Dermis microvascular lymphatic vessel endothelial cell (primary cell): ENCODE measurements around the gene SLC22A13. TPM values are rescaled to one million over a fixed set of nuclear protein-coding genes. Genes with fewer than 3 reads are reported as not detected.
A peak's percentile ranks its signal among the peaks of the same experiment; 100 is the strongest.
"Not testable (repeated sequence)": the region's sequence is repeated elsewhere in the genome, so short reads cannot be mapped to it uniquely, and the experiment has no call there.

Experiments
- DNase-seq, 2 donors: peaks; one replicate each; pipeline versions ENCODE4 v3.0.0 to v3.0.0-alpha.2; 2010; ENCODE audit warnings: low read depth in 2 of 2
- total RNA-seq: library from RNA; depleted of rRNA; stranded (reverse); fragments of >200 nt; gene quantifications from 2 replicates; pipeline ENCODE4 v1.2.1, GENCODE V29; 2014

Gene SLC22A13, protein sequence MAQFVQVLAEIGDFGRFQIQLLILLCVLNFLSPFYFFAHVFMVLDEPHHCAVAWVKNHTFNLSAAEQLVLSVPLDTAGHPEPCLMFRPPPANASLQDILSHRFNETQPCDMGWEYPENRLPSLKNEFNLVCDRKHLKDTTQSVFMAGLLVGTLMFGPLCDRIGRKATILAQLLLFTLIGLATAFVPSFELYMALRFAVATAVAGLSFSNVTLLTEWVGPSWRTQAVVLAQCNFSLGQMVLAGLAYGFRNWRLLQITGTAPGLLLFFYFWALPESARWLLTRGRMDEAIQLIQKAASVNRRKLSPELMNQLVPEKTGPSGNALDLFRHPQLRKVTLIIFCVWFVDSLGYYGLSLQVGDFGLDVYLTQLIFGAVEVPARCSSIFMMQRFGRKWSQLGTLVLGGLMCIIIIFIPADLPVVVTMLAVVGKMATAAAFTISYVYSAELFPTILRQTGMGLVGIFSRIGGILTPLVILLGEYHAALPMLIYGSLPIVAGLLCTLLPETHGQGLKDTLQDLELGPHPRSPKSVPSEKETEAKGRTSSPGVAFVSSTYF
- under 0.01 TPM in 2 replicates for total RNA-seq

DNA sequence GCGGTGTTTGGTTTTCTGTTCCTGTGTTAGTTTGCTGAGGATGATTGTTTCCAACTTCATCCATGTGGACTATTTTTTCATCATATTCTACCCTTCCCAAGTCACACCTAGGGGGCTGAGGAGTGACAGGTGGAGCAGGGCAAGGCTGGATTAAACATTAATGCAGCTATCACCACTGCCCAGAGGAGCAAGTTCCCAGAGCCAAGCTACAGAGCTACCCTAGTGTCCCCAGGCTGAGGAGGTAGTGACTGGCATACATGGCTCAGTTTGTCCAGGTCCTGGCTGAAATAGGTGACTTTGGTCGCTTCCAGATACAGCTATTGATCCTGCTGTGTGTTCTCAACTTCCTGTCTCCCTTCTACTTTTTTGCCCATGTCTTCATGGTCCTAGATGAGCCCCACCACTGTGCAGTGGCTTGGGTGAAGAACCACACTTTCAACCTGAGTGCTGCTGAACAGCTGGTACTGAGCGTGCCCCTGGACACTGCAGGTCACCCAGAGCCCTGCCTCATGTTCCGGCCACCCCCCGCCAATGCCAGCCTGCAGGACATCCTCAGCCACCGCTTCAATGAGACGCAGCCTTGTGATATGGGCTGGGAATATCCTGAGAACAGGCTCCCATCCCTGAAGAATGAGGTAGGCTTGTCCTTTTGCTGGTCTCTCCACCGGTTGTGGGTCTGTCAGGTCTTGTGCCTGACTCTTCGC, at the start of gene SLC22A13:
SLC22A13 (plus strand) TSS at position 209 of the 704 bp plus-strand sequence; CDS start at position 258, 49 bp downstream.
- DNase-seq: no peak

DNA sequence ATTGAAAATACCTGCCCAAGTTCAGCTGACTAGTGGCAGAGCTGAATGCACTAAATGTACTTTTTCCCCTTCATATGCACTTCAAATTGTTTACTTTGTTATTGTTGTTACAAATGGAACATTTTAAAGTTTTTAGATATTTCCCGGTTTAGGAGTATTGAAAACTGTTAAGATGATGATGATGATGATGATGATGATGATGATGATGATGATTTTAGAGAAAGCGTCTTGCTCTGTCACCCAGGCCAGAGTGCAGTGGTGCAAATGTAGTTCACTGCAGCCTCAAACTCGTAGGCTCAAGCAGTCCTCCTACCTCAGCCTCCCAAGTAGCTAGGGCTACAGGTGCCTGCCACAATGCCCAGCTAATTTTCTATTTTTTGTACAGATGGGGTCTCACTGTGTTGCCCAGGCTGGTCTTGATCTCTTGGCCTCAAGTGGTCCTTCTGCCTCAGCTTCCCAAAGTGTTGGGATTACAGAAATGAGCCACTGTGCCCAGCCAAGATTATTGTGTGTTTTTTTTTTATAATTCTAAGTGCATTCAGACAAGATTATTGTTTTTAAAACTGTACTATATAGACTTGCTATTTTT, 45.9 kb upstream of the SLC22A13 start:
- DNase-seq: no peak

DNA sequence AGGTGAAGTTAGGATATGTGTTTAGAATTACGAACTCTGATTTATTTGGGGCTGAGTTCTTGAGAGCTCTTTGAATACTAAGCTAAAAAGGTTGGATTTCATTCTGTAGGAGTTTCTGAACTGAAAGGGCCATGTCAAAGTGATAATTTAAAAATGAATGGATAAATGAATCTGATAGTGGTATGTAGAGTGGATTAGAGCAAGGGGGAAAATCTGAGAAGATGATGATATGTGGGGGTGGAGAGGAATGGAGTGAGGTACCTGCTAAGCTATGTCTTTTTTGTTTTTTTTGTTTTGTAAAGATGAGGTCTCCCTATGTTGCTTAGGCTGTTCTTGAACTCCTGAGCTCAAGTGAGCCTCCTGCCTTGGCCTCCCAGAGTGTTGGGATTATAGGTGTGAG, 44.6 kb upstream of the SLC22A13 start:
- no peak for DNase-seq

DNA sequence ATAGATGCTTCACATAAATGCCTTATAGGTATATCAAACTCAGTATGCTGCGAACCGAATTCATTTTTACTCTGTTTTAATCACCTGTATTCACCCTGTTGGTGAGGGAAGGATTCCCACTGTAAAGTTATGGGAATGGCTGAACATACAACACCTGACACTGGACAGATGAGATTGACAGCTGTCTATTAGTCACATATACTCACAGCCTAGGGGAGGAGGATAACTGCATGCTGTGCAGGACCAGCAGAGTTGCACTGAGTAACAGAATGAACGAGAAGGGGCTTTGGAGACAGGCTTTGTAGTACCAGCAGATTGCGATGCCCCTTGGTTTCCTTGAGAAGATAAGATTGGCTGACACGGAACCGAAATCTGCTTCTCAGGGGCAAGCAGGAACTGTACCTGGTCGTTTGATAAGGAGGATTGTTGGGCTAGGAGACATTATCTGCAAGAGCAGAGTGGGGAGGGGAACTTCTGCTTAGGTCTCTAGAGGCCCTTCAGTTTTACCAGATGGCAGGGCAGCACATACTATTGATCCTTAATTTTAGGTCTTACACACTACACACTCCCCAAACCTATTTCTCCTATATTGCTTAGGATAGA, 43.5 kb upstream of the SLC22A13 start:
- no peak for DNase-seq

DNA sequence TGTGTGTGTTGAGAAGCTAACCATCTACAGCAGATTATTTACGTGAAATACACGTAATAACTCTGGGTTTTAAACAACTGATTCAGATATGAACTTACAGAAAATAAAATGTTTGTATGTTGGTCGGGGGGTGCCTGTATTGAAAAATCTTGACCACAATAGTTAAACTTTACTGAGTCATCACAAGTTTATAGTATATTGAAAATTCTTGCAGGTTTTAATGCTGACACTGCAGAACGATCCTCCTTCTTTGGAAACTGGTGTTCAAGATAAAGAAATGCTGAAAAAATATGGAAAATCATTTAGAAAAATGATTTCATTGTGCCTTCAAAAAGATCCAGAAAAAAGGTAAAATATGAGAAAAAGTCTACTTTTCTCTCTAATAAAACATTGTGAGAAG, 41.3 kb upstream of the SLC22A13 start:
- no peak for DNase-seq

DNA sequence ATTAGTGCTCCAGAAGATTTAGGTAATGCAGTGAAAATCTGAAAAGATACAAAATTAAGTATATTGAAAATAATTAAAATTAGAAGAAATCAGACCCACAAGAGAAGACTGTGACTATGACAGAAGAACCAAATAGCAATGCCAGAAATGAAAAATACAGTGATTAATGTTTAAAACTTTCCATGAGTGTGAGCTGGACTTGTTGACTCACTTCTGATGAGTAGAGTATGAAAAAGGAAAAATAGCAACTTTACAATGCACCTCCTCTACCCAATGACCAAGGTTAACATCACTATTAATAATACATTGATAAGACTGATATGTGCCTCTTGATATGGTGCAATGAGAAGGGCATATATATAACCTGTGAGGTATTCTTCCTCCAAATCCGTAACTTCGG, 39.3 kb upstream of the SLC22A13 start:
- DNase-seq: peak in 1 of 2 donors; percentile 2

DNA sequence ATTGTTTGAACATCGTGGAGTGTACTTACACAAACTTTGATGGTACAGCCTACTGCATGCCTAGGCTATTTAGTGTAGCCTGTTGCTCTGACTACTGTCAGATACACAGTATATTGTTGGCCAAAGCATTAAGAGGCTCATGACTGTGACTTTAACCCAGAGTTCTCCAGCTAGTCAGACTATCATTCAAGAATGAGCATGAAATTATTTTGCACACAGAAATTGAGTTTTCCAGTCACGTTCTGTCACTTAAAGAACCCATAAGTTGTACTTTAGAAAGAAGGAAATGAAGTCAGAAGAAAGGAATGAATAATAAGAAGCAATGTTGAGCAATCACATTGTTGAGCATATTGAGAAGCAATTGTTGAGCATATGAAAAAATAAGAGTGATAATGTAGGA, 37.6 kb upstream of the SLC22A13 start:
- peak in 1 of 2 donors; percentile 22 for DNase-seq

DNA sequence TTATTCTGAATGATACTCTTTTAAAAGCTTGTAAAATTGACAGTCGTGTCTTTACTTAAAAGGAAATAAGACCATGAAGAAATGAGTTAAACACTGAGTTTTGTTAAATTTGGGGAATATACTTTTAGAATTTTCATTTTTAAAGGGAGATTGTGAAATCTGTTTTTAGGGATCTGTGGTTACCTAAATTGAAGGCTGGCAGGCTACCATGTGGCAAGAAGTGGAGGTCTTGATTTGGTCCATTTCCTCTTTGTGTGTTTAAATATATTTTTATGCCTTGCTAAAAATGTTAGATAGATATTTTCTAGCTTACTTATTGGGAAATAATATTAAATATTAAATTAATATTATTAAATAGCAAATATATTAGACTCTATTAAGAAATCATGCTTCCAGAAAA, 36.6 kb upstream of the SLC22A13 start:
- no peak for DNase-seq

DNA sequence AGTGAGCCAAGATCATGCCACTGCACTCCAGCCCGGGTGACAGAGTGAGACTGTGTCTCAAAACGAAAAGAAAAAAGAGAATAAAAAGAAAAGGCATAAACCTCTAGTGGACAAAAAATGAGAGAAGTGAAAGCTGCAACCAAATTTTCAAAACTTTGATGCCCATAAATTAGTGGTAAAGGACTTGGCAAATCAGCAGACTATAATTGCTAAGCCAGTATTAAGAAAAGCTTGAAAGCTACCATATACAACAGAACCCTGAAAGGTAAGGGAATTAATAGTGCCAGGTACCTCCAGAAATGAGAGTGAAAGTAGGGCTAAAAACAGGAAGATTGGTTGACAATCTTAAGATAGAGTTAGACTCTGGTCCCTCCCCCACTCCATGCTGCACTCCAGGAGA, 32.9 kb upstream of the SLC22A13 start:
- DNase-seq: no peak

DNA sequence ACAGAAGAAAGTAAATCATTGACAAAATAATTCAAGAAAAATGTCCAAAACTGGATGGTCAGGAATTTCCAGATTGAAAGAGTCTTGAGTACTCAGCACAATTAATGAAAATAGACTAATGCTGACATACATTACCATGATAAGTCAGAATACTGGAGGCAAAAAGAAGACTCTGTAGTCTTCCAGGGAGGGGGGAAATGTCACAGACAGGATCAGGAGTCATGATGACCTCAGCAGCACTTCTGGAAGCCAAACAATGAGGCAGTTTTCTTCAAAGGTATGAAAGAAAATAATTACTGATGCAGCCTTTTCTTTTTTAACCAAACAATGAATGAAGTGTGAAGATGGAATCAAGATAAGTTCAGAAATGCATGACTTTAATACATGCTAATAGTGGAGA, 30.1 kb upstream of the SLC22A13 start:
- DNase-seq: peak in 1 of 2 donors; percentile 3

DNA sequence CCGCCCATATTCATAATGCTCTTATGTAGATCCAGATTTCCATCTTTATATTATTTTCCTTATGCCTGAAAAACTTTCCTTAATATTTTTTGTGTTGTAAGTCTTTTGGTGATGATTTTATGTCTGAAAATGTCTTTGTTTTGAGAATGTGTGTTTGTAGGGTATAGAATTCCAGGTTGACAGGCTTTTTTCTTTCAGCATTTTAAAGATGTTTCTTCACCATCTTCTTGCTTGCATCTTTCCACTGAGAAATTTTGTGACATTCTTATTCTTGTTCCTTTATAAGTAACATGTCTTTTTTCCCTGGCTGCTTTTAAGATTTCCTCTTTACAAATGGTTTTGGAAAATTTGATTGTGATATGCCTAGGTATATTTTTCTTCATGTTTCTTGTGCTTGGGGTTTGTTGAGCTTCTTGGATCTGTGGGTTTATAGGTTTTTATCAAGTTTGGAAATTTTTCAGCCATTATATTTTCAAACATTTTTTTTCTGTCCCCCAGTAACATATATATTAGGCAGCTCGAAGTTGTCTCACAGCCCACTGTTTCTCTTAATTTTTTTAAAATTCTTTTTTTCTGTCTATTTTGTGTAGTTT, 27.1 kb upstream of the SLC22A13 start:
- no peak for DNase-seq

DNA sequence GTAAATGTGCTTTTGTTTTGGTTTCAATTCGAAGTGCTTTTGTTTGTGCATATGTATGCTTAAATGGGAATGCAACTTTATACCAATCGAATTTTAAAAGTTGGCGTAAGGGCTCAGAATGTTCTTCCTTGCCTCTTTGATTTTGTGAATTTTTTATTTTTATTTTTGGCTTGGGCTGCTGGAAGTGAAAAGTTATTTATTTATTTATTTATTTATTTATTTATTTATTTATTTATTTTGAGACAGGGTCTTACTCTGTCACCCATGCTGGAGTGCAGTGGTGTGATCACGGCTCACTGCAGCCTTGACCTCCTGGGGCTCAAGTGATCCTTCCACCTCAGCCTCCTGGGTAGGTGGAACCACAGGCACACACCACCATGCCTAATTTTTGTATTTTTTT, 22.8 kb upstream of the SLC22A13 start:
- not testable (repeated sequence) for DNase-seq

DNA sequence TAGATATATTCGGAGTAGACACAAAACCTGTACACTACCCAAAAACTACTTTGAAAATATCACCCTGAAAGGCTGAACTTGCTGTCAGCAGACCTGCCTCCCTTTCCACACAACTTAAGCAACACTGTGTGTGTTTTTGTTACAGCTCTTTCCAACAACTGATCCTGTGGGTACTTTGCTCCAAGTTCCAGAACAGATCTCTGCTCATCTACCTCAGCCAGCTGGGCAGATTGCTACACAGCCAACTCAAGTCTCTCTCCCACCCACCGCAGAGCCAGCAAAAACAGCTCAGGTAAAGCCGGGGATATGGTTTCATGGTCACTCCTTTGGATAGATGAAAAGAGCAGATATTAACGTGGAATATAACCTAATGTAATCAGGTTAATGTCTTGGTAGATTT, 19.7 kb upstream of the SLC22A13 start:
- no peak for DNase-seq

DNA sequence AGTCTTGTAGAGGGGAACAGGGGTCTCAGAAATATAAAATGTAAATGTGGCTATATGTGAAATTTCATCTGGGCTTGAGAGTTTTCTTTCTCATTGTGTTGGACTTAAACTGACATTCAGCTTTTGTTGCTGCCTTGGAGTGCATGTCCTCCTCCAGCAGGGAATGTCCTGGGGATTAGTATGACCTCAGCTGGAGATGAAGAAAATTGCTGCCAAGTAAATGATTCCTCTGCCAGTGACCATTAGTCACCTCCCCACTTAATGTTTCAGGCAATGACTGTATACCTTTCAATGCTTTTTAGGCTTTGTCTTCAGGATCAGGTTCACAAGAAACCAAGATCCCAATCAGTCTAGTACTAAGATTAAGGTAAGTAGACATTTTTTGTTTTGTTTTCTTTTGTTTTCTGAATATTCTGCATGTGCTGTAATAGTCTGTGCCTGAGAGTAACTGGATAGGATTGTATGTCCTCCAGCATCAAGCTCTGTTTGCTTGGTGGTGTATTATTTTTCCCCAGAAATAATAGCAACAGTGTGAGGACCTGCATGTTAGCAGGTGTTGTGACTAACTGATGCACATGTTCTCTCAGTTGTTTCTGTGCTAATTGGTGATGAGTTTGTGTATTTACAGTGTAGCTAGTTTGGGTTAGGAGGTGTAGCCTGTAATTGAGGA, 18.1 kb upstream of the SLC22A13 start:
- peak in 1 of 2 donors; percentile 76 for DNase-seq

DNA sequence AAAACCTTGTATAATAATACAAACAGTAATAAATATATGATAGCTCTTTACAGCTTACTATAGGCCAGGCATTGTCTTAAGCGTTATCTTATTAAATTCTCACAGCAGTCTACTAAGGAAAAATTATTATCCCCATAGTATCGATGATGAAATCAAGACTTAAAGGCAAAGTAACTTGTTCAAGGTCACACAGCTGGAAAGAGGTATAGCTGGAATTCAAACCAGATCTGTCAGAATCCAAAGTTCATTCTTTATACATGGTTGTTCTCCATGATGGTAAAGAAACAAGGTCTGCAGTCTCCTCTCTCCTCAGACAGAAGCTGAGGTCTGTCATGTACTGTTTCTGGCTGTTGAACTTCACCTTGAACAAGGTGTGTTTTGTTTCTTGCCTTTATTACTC, 15.4 kb upstream of the SLC22A13 start:
- no peak for DNase-seq

DNA sequence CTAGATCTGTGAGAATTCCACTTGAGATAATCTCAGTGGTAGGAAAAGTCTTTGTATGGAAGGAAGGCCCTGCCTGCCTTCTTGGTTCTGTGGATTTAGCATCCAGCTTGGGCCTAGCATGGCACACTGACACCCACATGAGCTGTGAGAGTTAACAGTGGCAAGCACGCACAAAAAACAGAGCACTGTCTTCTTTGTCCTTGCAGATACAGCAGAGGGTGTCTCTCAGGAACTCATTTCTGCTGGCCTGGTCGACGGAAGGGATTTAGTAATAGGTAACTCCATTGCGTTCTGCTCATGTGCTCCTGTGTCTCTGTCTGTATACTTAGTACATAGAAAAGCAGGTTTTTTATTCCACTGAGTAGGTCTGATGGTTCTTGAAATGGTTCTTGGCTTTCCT, 14.4 kb upstream of the SLC22A13 start:
- DNase-seq: no peak

DNA sequence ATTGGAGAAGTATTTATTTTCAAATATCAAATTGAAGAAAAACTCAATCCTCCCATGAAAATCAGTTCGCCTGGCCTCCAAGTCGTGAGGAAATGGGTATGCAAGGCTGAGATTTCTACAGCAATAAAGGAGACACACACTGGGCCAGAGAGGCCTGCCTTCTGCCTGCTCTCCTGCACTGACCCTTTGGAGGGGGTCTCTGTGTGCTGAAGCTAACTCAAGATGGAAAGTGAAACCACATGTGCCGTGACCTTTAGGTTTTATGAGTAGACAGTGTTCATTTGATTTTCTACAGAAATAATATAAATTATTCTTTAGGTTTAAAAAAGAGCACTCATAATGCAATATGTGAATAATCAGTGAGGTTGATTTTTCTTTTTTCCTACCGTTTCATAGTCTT, 11.9 kb upstream of the SLC22A13 start:
- no peak for DNase-seq

DNA sequence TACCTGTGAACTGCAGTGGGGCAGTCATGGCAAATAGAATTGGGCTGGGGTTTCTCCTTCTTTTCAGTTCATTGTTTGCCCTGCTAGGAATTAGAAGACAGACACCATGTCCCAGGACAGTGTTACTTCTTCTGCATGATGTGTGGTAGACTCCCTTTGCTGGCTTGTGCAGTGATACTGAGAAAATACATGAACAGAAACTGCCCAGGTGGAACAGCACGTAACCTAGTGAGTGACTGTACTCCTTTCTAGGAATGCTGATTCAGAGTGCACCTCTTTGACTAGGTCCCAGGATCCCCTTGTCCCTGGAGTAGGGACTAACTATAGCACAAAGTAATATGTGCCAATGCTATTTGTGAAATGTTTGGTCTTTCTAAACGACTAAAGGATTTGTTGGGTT, 10.7 kb upstream of the SLC22A13 start:
- DNase-seq: no peak

DNA sequence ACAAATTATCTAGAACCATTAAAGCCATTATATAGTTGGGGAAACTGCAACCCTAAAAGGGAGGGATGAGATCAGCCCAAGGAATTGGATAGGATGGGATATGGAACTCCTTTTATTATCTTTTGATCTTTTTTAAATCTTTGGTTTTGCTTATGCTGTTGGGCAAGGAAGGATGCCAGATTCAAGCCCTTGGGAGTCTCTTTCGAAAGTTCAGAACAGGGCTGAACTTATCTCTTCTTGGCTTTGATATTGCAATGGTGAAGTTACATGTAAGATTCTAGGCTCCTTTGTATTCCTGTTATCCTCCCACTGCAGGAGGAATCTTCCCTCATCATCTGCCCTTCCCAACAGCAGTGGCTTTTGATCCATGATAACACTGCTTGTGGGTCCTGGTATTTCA, 10.0 kb upstream of the SLC22A13 start:
- no peak for DNase-seq

DNA sequence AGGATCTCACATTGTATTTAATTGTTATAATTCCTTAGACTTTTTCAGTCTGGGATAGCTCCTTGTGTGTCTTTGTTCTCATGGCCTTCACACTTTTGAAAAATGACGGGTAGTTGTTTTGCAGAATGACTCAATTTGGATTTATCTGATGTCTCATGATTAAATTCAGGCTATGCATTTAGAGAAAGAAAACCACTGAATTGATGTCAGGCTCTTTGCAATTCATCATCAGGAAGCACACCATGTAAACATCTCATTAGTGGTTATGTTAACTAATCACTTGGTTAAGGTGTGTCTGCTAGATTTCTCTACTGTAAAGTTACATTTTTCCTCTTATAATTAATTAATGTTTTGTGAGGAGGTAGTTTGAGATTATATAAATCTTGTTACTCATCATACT, 8.0 kb upstream of the SLC22A13 start:
- DNase-seq: no peak

DNA sequence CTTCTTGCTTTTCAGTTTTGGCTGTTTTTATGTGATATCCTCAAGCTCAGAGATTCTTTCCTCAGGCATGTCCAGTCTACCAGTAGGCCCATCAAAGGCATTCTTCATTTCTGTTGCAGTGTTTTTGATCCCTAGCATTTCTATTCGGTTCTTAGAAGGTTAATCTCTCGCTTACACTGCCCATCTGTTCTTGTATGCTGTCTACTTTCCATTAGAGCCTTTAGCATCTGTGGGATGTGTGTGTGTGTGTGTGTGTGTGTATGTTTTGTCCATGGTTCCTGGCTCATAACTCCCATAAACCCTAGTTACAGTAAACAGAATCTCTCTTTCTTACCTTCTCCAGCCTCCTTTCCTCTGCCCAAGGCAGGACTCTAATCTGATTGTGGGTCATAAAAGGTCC, 5.1 kb upstream of the SLC22A13 start:
- no peak for DNase-seq
